Stimulated activated CD8-positive, alpha-beta memory T cell treated with anti-CD3 and anti-CD28 coated beads, Interleukin-4, amount 100 ng/mL, for 4 hours (primary cell): ENCODE results near the gene CTNND2.
"Not testable (repeated sequence)": the region's sequence is repeated elsewhere in the genome, so short reads cannot be mapped to it uniquely, and the experiment has no call there.

Experiments used
- DNase-seq, 2 donors: peaks; one replicate each; pipeline ENCODE4 v3.0.0-alpha.2; 2020; ENCODE audit warnings: low read depth in 2 of 2, low spot score in 1 of 2

The CTNND2 gene

DNA sequence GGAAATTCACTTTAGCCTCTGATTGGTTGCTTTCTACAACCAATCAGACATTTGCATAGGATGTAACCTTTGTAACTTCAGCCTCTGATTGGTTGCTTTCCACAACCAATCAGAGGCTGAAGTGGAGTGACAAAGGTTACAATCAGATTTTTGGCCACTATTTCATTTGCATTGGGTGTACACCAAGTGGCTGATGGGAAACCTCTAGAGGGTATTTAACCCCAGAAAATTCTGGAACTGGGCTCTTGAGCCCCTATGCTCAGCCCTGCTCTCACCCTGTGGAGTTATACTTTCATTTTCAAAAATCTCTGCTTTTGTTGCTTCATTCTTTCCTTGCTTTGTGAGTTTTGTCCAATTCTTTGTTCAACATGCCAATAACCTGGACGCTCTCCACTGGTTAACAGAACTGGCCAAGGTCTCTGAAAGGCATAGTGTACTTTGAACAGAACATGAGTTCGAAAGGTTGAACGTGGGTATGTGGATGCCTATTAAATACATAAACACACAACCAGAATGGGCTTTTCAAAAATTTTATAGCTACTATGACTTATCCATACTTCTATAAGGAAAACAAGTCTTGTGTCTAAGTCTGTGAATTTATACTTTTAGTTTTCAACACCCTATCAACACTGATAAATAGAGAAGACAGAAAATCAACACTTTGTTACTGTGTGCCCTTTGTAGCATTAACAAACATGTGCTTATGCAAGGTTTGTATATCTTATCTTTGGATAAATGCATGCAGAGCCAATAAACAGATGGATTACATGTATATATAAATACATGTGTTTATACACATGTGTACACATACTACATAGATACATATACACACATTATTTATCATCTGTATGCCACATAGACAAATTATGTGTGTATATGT lies 568.1 kb downstream of the CTNND2 start:
- no peak for DNase-seq

GRCh38 chr5:11334404-11334803 lies 569.8 kb downstream of the CTNND2 start:
- DNase-seq = no peak

GRCh38 chr5:11329679-11330078 lies 574.6 kb downstream of the CTNND2 start:
- no peak for DNase-seq

- no peak for DNase-seq
Observed at GRCh38 chr5:11324521-11325289, 579.5 kb downstream of the CTNND2 start.

- DNase-seq = no peak
Observed at GRCh38 chr5:11323761-11324160, 580.5 kb downstream of the CTNND2 start.

GRCh38 chr5:11322133-11322532 lies 582.1 kb downstream of the CTNND2 start:
- no peak for DNase-seq

DNA sequence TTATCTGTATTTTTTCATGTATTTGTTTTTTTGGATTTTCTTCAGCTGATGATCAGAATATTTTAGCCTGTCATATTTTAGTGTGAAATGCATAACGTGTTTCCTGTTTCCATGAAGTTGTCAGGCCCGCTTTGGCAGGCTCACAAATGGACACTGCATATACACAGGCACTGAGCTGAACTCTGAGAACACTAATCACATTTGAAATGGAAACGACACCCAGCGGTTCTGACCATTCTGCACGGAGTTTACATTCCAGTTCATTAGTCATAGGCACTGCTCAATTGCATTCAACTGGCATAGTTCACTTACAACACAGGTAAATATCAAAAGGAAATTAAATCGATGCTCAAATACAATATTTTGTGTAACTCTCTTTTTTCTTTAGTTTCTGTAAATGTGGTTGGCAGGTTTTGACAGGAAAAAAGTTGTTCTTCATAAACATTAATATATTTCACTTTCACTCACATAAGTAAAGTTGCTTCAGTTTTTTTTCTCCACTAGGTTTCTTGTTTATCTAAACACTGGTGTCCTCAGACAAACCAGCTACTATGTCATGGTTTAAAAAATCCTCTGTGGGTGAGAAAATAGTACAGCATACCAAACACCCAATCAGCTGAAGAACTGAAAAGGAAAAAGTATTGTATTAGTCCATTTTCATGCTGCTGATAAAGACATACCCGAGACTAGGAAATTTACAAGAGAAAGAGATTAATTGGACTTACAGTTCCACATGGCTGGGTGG lies 584.2 kb downstream of the CTNND2 start:
- no peak for DNase-seq

DNA sequence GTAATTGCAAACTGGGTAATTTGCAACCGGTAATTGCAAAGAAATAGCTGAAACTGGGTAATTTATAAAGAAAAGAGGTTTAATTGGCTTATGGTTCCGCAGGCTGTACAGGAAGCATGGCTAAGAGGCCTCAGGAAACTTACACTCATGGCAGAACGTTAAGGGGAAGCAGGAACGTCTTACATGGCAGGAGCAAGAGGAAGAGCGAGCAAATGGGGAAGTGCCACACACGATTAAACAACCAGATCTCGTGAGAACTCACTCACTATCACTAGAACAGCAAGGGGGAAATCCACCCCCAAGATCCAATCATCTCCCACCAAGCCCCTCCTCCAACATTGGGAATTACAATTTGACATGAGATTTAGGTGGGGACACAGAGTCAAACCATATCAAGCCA lies 590.6 kb downstream of the CTNND2 start:
- DNase-seq = not testable (repeated sequence)

DNA sequence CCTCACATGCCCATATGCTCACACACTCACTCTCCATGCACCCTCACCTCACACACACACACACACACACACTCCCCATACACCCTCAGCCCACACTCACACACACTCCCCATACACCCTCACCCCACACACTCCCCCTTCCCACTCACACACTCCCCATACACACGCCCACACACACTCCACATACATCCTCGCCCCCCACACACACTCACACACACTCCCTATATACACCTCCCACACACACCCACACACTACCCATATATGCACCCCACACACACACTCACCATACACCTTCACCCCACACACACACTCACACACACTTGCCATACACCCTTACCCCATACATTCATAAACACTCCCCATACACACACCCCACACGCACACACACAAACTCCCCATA lies 592.5 kb downstream of the CTNND2 start:
- no peak for DNase-seq

DNA sequence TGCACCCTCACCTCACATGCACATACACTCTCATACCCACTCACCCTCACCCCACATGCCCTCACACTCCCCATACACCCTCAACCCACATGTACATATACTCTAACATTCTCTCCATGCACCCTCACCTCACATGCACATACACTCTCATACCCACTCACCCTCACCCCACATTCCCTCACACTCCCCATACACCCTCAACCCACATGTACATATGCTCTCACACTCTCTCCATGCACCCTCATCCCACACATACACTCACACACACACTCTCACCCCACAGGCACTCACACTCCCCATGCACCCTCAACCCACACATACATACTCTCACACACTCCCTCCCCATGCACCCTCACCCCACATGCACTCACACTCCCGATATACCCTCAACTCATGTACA lies 593.0 kb downstream of the CTNND2 start:
- DNase-seq = no peak

DNA sequence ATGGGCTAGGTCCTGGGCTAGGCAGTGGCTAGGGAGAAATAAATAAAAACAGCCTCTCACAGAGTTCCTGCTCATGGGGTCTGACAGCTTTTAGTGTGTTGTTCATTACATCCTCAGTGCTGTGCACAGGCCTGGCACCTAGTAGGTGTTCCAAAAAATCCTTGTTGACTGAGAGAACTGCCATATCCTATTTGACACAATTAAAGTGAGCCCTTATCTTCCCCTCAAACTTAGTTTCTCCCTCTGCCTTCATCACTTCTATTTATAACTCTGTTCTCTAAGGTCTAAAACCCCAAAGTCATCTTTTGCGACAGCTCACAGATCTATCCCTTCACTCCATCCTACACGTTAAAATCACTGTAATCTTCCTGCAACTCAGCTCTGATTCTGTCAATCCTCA lies 594.1 kb downstream of the CTNND2 start:
- no peak for DNase-seq

GRCh38 chr5:11306365-11306764 lies 597.9 kb downstream of the CTNND2 start:
- no peak for DNase-seq

GRCh38 chr5:11305245-11305644 lies 599.0 kb downstream of the CTNND2 start:
- DNase-seq = no peak

GRCh38 chr5:11304641-11305040 lies 599.6 kb downstream of the CTNND2 start:
- DNase-seq = no peak

- DNase-seq = no peak
Observed at GRCh38 chr5:11302663-11303062, 601.6 kb downstream of the CTNND2 start.

GRCh38 chr5:11301171-11301570 lies 603.1 kb downstream of the CTNND2 start:
- DNase-seq = no peak

GRCh38 chr5:11300736-11301135 lies 603.5 kb downstream of the CTNND2 start:
- DNase-seq = no peak

DNA sequence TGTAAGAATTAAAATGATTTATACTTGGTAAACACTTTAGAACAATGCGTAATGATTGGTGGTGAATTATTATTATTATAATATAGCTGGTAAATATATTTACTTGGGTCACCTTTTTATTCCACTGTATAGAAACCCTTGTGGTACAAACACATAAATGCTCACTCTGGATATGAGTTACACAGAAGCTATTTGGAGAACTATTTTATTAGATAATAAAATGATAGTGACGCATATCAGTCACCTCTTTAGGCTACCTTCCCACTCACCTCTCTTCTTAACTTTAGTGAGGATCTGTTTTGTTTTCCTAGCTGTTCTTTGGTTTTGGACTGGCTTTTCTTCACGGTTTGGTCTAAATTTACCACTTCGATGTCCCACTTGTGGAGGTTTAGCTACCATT lies 605.4 kb downstream of the CTNND2 start:
- no peak for DNase-seq

DNA sequence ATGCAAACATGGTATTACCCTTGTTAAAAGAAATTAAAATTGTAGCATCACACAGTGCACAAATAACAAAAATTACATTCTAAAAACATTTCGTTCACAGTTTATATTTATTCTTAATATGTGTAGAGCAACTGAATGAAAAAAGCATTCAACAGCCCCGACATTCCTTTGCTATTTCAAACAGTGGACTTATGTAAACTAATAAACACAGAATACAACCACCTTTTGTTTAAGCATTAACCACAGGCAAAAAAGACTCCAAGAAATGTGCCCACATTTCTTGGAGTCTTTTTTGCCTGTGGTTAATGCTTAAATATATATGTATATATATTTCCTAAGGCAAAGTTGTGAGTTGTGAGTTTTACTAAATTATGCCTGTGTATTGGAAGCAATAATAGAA lies 610.7 kb downstream of the CTNND2 start:
- DNase-seq = no peak

GRCh38 chr5:11292648-11293356 lies 611.4 kb downstream of the CTNND2 start:
- no peak for DNase-seq

- no peak for DNase-seq
Observed at GRCh38 chr5:11289733-11290132, 614.5 kb downstream of the CTNND2 start.
